GM10266 (cell line): Measurements from ENCODE around the gene CMSS1.
"Not testable (repeated sequence)": the region's sequence is repeated elsewhere in the genome, so short reads cannot be mapped to it uniquely, and the experiment has no call there.

Experiments
- DNase-seq: peaks from one replicate; pipeline ENCODE4 v3.0.0; 2012; ENCODE audit errors: extremely low spot score
- TF ChIP-seq, protein P1 (sequence below): IDR thresholded peaks from 2 replicates; pipeline ENCODE4 v1.5.1; 2012; ENCODE audit warnings: mild to moderate bottlenecking, low read depth; ENCODE audit not compliant: control insufficient read depth, insufficient read depth; ENCODE audit errors: missing control alignments

Gene CMSS1

DNA sequence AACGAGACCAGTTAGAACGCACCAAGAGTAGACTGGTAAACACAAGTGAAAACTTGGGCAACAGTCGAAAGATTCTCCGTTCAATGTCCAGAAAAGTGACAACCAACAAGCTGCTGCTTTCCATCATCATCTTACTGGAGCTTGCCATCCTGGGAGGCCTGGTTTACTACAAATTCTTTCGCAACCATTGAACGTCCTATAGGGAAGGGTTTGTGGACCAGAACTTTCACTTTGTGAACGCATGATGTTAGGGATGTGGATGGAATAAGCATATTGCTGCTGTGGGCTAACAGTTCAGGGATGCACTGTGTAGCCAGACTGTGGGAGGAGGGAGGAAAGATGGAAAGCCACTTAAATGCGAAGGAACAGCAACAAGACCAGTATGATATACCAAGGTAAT is 408.2 kb downstream of the CMSS1 start:
- TF ChIP-seq, protein P1, sequence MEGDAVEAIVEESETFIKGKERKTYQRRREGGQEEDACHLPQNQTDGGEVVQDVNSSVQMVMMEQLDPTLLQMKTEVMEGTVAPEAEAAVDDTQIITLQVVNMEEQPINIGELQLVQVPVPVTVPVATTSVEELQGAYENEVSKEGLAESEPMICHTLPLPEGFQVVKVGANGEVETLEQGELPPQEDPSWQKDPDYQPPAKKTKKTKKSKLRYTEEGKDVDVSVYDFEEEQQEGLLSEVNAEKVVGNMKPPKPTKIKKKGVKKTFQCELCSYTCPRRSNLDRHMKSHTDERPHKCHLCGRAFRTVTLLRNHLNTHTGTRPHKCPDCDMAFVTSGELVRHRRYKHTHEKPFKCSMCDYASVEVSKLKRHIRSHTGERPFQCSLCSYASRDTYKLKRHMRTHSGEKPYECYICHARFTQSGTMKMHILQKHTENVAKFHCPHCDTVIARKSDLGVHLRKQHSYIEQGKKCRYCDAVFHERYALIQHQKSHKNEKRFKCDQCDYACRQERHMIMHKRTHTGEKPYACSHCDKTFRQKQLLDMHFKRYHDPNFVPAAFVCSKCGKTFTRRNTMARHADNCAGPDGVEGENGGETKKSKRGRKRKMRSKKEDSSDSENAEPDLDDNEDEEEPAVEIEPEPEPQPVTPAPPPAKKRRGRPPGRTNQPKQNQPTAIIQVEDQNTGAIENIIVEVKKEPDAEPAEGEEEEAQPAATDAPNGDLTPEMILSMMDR, result no peak
- no peak for DNase-seq

DNA sequence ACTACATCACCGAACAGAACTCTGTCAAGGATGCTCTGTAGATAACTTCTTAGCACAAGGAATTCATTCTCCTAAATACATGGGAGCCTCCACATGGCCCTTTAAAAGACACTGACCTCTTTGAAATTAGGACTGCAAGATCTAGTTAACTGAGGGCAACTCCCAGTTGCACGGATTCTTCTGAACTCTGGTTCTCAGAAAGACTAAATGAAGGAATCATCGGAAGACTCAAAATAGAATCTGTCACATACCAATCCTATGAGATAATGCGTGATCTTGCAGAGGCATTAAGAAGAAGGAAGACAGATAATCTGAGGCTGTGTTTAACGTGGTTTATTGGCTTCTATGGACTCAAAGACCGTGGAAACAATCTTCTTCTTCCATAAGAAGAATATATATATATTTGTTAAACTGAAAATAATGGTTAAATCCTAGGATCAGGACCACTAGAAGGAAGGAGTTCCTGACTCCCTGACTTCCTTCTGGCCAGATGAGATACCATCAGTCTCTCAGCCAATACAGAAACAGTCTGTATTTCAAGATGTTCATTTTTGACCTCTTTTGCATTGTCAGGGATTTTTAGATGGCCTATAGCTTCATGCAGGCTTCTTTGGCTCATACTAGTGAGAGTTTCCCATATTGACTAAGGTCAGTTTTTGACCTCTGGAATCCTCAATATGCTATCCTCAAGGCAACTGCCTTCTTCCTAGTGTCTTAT is 409.2 kb downstream of the CMSS1 start:
- TF ChIP-seq, protein P1, result no peak
- DNase-seq, result no peak

DNA sequence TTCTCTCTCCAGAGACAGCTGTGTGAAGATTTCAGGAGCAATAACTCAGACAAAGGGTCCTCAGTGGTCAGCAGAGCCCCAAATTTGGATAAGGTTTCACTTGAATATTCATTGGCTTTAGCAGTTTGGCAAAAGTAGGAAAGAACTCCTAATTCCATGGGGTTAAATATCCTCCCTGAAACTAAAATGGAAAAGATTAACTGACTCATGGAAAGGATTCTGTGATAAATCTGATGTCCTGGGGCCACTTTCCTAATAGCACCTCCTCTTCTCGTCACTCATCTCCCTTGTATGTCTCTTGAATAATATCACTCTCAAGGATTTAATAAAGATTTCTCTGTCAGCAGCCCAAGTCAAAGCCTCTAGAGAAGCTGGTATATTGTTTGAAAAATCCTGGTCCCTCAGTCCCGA is 409.9 kb downstream of the CMSS1 start:
- DNase-seq, result no peak
- TF ChIP-seq, protein P1, result no peak

DNA sequence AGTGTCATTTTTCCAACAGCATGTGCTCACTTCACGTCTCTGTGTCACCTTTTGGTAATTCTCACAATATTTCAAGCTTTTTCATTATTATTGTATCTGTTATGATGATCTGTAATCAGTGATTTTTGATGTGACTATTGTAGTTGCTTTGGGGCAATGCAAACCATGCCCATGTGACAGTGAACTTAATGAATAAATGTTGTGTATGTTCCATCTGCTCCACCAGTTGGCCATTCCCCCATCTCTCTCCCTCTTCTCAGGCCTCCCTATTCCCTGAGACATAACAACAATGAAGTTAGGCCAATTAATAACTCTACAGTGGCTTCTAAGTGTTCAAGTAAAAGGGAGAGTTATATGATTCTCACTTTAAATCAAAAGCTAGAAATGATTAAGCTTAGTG is 410.6 kb downstream of the CMSS1 start:
- TF ChIP-seq, protein P1, result no peak
- DNase-seq, result no peak

DNA sequence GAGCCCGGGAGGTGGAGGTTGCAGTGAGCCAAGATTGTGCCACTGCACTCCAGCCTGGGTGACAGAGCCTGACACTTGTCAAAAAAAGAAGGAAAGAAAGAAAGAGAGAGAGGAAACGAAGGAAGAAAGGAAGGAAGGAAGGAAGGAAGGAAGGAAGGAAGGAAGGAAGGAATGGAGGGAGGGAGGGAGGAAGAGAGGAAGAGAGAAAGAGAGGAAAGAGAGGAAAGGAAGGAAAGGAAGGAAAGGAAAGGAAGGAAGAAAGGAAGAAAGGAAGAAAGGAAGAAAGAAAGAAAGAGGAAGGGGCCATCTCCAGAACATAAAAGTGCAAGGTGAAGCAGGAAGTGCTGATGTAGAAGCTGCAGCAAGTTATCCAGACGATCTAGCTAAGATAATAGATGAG is 411.5 kb downstream of the CMSS1 start:
- not testable (repeated sequence) for DNase-seq

DNA sequence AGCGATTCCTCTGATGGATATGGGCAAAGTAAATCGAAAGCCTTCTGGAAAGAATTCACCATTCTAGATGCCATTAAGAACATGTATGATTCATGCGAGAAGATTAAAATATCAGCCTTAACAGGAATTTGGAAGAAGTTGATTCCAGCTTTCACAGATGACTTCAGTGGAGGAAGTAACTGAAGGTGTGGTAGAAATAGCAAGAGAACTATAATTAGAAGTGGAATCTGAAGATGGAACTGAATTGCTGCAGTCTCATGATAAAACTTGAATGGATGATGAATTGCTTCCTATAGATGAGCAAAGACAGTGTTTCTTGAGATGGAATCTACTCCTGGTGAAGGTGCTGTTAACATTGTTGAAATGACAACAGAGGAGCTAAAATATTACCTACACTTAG is 413.0 kb downstream of the CMSS1 start:
- TF ChIP-seq, protein P1, result no peak
- no peak for DNase-seq
